SK-N-SH (cell line): ENCODE data around the gene ZNF213. TPM values are rescaled to one million over a fixed set of nuclear protein-coding genes. Genes with fewer than 3 reads are reported as not detected.
A peak's percentile ranks its signal among the peaks of the same experiment; 100 is the strongest.

Experiments
- CTCF ChIA-PET: fragments of 300-600, 350-600 bp; formaldehyde crosslinking; extraction: SDS; loops from one replicate; lab custom pipeline; 2021; lab: Yijun Ruan, JAX
- POLR2A ChIA-PET: fragments of 350-600 bp; sonication (Branson Sonifier 250); formaldehyde crosslinking; extraction: SDS; loops from one replicate; lab custom pipeline; 2020; ENCODE audit warnings: antibody characterized with exemption, inconsistent platforms; lab: Yijun Ruan, JAX
- DNase-seq: peaks from one replicate; pipeline ENCODE4 v3.0.0; 2012
- H2AFZ ChIP-seq: fragments of 200-600 bp; sonication (generic); 2 replicates; pipeline ENCODE4 v1.8.1; 2016; ENCODE audit warnings: antibody characterized with exemption, mild to moderate bottlenecking, low read depth
- H3F3A ChIP-seq: fragments of 200-600 bp; sonication (generic); replicated peaks from 2 replicates; pipeline ENCODE3; 2016; ENCODE audit warnings: antibody characterized with exemption, mild to moderate bottlenecking; ENCODE audit not compliant: insufficient read depth
- H3K27ac ChIP-seq, 2 experiments: fragments of 200-500 bp in 1 of 2; fragments of 200-600 bp in 1 of 2; sonication (Bioruptor generic) in 1 of 2; sonication (generic), shearing (Covaris generic) in 1 of 2; 2 replicates each; pipeline versions ENCODE4 v1.5.1 to v1.6.1; 2014 to 2016; ENCODE audit warnings: low read depth in 2 of 2, inconsistent platforms in 1 of 2, low read length in 1 of 2, mild to moderate bottlenecking in 1 of 2, mixed read lengths in 1 of 2
- H3K27me3 ChIP-seq: fragments of 200-600 bp; sonication (generic), shearing (Covaris generic); 2 replicates; pipeline ENCODE4 v1.6.1; 2016; ENCODE audit warnings: mixed run types; ENCODE audit not compliant: insufficient read depth
- H3K36me3 ChIP-seq, 2 experiments: fragments of 200-500 bp in 1 of 2; fragments of 200-600 bp in 1 of 2; sonication (Bioruptor generic) in 1 of 2; sonication (generic) in 1 of 2; replicated peaks in 1 of 2; 2 replicates each; pipeline versions ENCODE3 to v1.5.1; 2014 to 2016; ENCODE audit warnings: low read length in 1 of 2, mild to moderate bottlenecking in 1 of 2; ENCODE audit not compliant: insufficient read depth in 2 of 2, control insufficient read depth in 1 of 2
- H3K4me1 ChIP-seq, 2 experiments: fragments of 200-500 bp in 1 of 2; fragments of 200-600 bp in 1 of 2; sonication (Bioruptor generic) in 1 of 2; sonication (generic), shearing (Covaris generic) in 1 of 2; 2 replicates each; pipeline versions ENCODE4 v1.5.1 to v1.6.1; 2014 to 2016; ENCODE audit warnings: low read depth in 1 of 2, low read length in 1 of 2, mixed run types in 1 of 2; ENCODE audit not compliant: insufficient read depth in 2 of 2, control insufficient read depth in 1 of 2
- H3K4me2 ChIP-seq: fragments of 200-600 bp; sonication (generic), shearing (Covaris generic); 2 replicates; pipeline ENCODE4 v1.6.1; 2017; ENCODE audit warnings: mixed run types
- H3K4me3 ChIP-seq, 2 experiments: fragments of 200-500 bp in 1 of 2; fragments of 200-600 bp in 1 of 2; sonication (Bioruptor generic) in 1 of 2; sonication (generic), shearing (Covaris generic) in 1 of 2; 2 replicates each; pipeline versions ENCODE4 v1.5.1 to v1.8.1; 2014 to 2016; ENCODE audit warnings: low read depth in 2 of 2, inconsistent platforms in 1 of 2, low read length in 1 of 2, mild to moderate bottlenecking in 1 of 2, mixed read lengths in 1 of 2, moderate library complexity in 1 of 2
- H3K79me2 ChIP-seq: fragments of 200-600 bp; sonication (generic); 2 replicates; pipeline ENCODE4 v1.8.1; 2017; ENCODE audit warnings: mild to moderate bottlenecking; ENCODE audit not compliant: insufficient read depth
- H3K9ac ChIP-seq: fragments of 200-600 bp; sonication (generic); 2 replicates; pipeline ENCODE4 v1.6.1; 2017; ENCODE audit warnings: mixed run types
- H3K9me2 ChIP-seq: fragments of 200-600 bp; sonication (generic); 2 replicates; pipeline ENCODE4 v1.6.1; 2017; ENCODE audit warnings: mixed run types
- H3K9me3 ChIP-seq: fragments of 200-600 bp; sonication (generic); 2 replicates; pipeline ENCODE4 v1.6.1; 2017; ENCODE audit warnings: mixed run types, mild to moderate bottlenecking, moderate library complexity
- H4K20me1 ChIP-seq: fragments of 200-600 bp; sonication (generic); 2 replicates; pipeline ENCODE4 v1.6.1; 2017; ENCODE audit warnings: mild to moderate bottlenecking, mixed run types; ENCODE audit not compliant: insufficient read depth
- CTCF ChIP-seq: fragments of 200-600 bp; sonication (generic); IDR thresholded peaks from 2 replicates; pipeline ENCODE4 v1.6.1; 2017; ENCODE audit warnings: antibody characterized with exemption, mild to moderate bottlenecking, moderate library complexity
- GABPA ChIP-seq: IDR thresholded peaks from 2 replicates; pipeline ENCODE4 v1.4.0; 2012; ENCODE audit warnings: low read depth, mild to moderate bottlenecking
- GATA2 ChIP-seq: sonication (generic); formaldehyde crosslinking; IDR thresholded peaks from 2 replicates; pipeline ENCODE4 v1.5.0; 2020; ENCODE audit warnings: mild to moderate bottlenecking, missing genetic modification reagents
- RAD21 ChIP-seq: IDR thresholded peaks from 2 replicates; pipeline ENCODE4 v1.6.1; 2012; ENCODE audit warnings: mild to moderate bottlenecking, low read length
- TEAD4 ChIP-seq: IDR thresholded peaks from 2 replicates; pipeline ENCODE4 v1.4.0; 2012; ENCODE audit warnings: mild to moderate bottlenecking, borderline replicate concordance; ENCODE audit not compliant: insufficient read depth
- WGBS: methylation state at CpG from one replicate; pipeline ENCODE4 v1.1.6; 2017; ENCODE audit warnings: low lambda C conversion rate; 5-methylcytosine and 5-hydroxymethylcytosine counted together
- polyA plus RNA-seq, 3 experiments: library from polyadenylated mRNA; depleted of rRNA; stranded (reverse); fragments of >200 nt; gene quantifications; 2 replicates each; pipeline ENCODE4 v1.2.3, GENCODE V29; 2012
- TF ChIP-seq, protein P1 (sequence below): IDR thresholded peaks from 2 replicates; pipeline ENCODE4 v1.6.1; 2012; ENCODE audit warnings: mild to moderate bottlenecking, low read depth, low read length, moderate library complexity

ZNF213 gene
- polyA plus RNA-seq, 1 of the 3 experiments (the other 2 are of a cell fraction): 1.1 TPM

DNA sequence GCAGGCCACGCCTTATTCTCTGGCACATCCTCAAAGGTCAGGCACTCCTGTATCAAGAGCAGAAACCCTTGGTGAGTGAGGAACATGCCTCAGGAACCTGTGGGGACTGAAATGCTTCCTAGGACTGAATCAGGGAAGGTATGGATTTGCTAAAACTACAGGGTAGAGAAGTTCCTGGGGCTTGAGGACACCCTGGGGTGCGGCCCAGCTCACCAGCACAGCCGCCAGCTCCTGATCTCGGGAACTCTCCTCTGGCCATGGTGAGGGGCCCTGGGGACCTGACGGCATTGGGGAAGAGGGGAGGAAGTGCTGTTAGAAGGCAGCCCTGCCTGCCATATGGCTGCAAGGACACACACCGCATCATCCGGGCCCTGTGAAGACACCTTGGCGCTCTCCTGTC, 43.3 kb upstream of the ZNF213 start (continued):
- TF ChIP-seq, protein P1, sequence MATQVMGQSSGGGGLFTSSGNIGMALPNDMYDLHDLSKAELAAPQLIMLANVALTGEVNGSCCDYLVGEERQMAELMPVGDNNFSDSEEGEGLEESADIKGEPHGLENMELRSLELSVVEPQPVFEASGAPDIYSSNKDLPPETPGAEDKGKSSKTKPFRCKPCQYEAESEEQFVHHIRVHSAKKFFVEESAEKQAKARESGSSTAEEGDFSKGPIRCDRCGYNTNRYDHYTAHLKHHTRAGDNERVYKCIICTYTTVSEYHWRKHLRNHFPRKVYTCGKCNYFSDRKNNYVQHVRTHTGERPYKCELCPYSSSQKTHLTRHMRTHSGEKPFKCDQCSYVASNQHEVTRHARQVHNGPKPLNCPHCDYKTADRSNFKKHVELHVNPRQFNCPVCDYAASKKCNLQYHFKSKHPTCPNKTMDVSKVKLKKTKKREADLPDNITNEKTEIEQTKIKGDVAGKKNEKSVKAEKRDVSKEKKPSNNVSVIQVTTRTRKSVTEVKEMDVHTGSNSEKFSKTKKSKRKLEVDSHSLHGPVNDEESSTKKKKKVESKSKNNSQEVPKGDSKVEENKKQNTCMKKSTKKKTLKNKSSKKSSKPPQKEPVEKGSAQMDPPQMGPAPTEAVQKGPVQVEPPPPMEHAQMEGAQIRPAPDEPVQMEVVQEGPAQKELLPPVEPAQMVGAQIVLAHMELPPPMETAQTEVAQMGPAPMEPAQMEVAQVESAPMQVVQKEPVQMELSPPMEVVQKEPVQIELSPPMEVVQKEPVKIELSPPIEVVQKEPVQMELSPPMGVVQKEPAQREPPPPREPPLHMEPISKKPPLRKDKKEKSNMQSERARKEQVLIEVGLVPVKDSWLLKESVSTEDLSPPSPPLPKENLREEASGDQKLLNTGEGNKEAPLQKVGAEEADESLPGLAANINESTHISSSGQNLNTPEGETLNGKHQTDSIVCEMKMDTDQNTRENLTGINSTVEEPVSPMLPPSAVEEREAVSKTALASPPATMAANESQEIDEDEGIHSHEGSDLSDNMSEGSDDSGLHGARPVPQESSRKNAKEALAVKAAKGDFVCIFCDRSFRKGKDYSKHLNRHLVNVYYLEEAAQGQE: no peak

- DNase-seq: peak; percentile 50
- H4K20me1 ChIP-seq: no peaks in the 10 kb centered on the region
- WGBS: 29% methylated on average over 6 of the region's 20 CpGs
- H3K9ac ChIP-seq: no peak overlapping the region
- H3K79me2 ChIP-seq: no peaks in the 10 kb centered on the region
- POLR2A ChIA-PET: interaction anchor here (0.6 kb wide), 1 partner anchor 41 kb away, joined by 3 read pairs; no protein-coding TSS in a partner anchor
- CTCF ChIA-PET: interaction anchor here (1.3 to 2.4 kb wide), 5 partner anchors 34 to 64 kb away, joined by 6 to 15 read pairs (median 8); no protein-coding TSS in a partner anchor
- no peaks in the 10 kb centered on the region for H3K9me3 ChIP-seq
- TF ChIP-seq GABPA (no peak), TEAD4 (no peak), CTCF (peak; percentile 9; the same call in 1 of the 2 replicates)
- no peaks in the 10 kb centered on the region for H3F3A ChIP-seq
- H3K27me3 ChIP-seq: peaks cover 52% of the 10 kb centered on the region
- no peak overlapping the region for H3K27ac ChIP-seq
- H3K36me3 ChIP-seq: no peaks in the 10 kb centered on the region
- H3K4me3 ChIP-seq: no peak overlapping the region
- H3K9me2 ChIP-seq: no peaks in the 10 kb centered on the region
- no peak overlapping the region for H3K4me2 ChIP-seq
- no peaks in the 10 kb centered on the region; a peak in 1 of 4 replicates for H3K4me1 ChIP-seq
- no peak overlapping the region for H2AFZ ChIP-seq
Observed at GRCh38 chr16:3092501-3092941, 42.3 kb upstream of the ZNF213 start.

DNA sequence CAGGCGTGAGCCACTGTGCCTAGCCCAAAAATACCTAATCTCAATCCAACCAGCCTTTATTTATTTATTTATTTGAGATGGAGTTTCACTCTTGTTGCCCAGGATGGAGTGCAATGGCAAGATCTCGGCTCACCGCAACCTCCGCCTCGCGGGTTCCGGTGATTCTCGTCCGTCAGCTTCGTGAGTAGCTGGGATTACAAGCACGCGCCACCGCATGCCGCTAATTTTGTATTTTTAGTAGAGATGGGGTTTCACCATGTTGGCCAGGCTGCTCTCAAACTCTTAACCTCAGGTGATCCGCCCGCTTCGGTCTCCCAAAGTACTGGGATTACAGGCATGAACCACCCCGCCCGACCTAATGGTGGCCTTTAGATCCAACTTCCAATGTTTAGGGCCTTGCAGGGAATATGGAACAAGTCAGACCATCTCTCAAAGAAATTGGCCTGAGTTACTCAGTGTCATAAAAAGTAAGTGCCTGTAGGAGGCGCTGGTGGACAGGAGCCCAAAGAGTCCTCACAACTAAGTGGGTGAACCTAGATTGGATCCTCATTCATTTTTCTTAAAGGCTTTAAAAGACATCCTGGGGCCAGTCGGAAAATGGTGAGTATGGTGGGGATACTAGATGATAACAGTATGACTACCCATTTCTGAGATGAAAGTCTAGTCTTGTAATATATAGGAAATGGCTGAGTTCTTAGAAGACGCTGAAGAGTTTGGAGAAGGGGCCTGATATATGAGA, 40.4 kb upstream of the ZNF213 start:
- Histone ChIP-seq H4K20me1 (no peaks in the 10 kb centered on the region), H3K4me2 (no peak overlapping the region), H3K36me3 (no peaks in the 10 kb centered on the region), H3K27me3 (peaks cover 38% of the 10 kb centered on the region), H3K9me3 (no peaks in the 10 kb centered on the region), H3K79me2 (no peaks in the 10 kb centered on the region), H3F3A (peaks cover 4% of the 10 kb centered on the region), H3K9ac (no peak overlapping the region), H3K4me3 (no peak overlapping the region; a peak in 1 of 4 replicates), H3K4me1 (peaks cover 0 to under 1% of the 10 kb centered on the region in 2 experiments; a peak in 2 of 4 replicates), H2AFZ (no peak overlapping the region), H3K27ac (no peak overlapping the region), H3K9me2 (no peaks in the 10 kb centered on the region)
- ChIA-PET POLR2A (no interaction called here), CTCF (interaction anchor here (1.0 to 2.4 kb wide), 5 partner anchors 30 to 74 kb away, joined by 3 to 15 read pairs (median 4); no protein-coding TSS in a partner anchor)
- peak; percentile 59 for DNase-seq
- WGBS: 75% methylated on average over 22 of the region's 22 CpGs
- no peak for TF ChIP-seq GATA2 (CRISPR knock-in tag)
- TF ChIP-seq RAD21: peak; percentile 52
- peak; percentile 62 for TF ChIP-seq CTCF
